ENCODE measurements around the gene KCNG2.

KCNG2 gene

DNA sequence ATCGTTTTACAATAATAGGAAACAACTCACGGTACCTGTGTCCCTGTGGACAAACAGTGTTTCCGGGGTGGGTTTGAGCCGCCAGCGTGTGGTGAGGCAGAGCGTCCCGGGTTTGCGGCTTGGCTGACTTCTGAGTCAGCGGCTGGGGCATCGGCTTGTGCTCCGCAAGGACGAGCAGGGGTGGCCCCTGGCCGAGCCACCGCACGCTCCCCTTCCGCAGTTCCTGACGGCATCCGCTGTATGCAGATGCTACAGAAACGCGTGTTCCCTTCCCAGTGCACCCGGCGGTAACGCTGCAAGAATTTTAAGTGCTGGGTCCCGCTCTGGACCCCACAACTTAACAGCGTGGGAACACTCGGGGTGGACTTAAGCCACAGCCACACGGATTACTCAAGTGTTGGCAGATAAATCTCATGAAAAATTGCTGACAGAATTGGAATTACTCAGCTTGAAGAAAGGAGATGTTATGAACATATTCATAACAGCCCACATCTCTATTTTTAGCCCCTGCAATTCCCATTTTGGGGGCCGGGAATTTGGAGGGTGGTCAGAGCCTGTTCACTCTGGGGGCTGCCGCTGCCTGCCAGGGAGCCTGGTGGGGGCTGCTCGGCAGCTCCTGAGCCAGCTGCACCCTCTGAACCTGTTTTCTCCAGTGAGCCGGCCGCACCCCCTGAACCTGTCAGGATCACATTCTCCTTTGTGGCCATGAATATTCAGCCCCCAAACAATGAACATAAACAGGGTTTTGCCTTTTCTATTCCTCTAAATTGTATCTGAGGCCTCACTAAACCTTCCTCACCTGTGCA lies 12.6 kb upstream of the KCNG2 start:
- no peak for DNase-seq (ENCODE audit: low read depth, low spot score)

- no peak for DNase-seq (ENCODE audit: low read depth, low spot score)
Observed at GRCh38 chr18:79785831-79786230, 11.9 kb upstream of the KCNG2 start.

- no peak for DNase-seq (ENCODE audit: low read depth, low spot score)
Observed at GRCh38 chr18:79786304-79786703, 11.4 kb upstream of the KCNG2 start.

DNA sequence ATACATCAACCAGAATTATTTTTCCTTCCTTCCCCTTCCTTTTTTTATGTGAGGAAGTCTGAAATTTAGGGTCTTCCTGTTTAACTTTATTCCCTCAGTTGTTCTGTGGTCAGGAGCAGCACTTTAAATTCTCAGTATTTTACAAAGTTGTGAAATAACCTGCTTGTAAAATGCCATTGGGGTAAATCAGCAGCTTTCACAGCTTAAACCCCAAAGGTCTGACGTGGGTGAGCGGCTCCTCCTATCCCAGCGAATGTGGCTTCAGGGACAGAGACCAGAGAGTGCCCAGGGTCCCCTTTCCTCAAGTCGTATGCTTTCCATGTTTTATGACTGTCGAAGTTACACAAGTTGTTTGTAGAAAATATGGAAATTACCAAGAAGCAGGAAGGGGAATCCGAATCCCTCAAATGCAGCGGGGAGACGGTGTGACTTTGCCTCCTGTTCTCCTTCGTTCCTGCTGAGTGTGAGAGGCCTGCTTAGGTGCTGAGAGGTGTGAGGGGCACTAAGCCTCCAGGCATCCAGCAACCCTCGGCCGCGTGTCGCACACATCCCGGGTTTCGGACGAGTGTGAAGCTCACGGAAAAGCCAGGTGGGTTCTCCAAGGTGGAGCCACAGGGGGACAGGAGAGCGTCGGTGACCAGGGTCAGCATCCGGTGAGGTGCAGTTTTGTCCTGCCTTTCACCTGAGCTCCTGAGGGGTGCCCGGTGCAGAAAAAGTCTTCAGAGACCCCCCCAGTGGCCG lies 10.8 kb upstream of the KCNG2 start:
- no peak for DNase-seq (ENCODE audit: low read depth, low spot score)

DNA sequence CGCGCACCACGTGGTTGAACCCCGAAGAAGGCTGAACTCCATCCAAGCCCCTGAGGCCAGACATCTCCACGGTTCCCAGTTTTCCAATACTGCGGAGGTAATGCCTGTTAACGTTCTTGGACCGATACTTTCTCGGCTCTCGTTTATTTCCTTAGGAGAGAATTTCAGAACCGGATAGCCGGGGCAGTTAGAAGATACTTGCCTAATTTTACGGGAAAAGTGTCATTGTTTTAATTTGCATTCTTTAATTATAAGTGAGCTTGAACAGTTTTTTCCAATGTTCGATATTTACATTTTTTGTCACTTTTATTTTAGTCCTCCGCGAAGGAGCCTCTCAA lies 10.2 kb upstream of the KCNG2 start:
- no peak for DNase-seq (ENCODE audit: low read depth, low spot score)

GRCh38 chr18:79787865-79788733 lies 9.6 kb upstream of the KCNG2 start:
- no peak for DNase-seq (ENCODE audit: low read depth, low spot score)

GRCh38 chr18:79788734-79789085 lies 9.0 kb upstream of the KCNG2 start:
- DNase-seq (ENCODE audit: low read depth, low spot score), result no peak

GRCh38 chr18:79789091-79789891 lies 8.4 kb upstream of the KCNG2 start:
- no peak for DNase-seq (ENCODE audit: low read depth, low spot score)

- no peak for DNase-seq (ENCODE audit: low read depth, low spot score)
Observed at GRCh38 chr18:79789901-79790890, 7.5 kb upstream of the KCNG2 start.

DNA sequence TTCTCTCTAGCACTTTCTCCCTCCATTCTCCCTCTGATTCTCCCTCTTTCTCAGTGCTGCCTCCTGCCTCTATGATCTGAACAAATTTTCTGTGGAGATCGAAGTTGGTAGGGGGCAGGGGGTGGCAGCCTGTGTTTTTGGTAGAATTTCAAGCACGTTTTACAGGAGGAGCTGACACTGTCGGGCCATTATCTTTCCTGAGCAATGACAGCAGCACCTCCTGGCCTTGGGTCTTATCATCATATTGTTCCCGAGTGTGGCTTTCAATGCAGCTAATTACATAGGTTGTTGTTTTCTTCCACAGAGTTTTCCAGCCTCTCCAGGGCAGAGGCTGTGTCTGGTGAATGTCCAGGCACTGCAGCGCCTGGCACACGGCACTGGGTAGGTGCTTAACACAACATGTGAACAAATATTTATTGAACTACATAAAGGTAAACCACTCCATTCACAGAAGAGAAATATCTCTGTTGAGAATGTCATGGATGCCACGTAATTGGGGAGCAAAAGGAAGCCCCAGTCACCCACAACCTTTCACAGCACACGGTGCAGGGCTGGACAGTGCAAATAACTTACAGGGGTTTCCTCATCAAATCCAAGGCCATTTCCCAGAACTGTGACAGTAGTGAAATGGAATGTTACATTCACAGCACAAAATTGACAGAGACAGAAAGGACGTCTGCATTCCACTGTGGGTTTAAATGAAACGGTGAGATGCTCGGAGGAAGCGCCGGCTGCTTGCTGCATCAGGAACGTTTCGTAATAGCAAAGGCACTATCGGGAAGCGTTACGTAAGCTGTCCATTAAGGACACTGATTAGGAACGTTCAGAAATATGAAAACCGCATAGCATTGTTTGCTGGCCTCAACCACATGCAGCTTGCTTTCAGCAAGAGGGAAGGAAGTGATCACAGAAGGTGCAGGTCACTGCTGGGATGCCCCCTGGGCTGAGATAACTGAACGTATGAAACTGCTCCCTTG lies 6.5 kb upstream of the KCNG2 start:
- DNase-seq (ENCODE audit: low read depth, low spot score), result no peak

- no peak for DNase-seq (ENCODE audit: low read depth, low spot score)
Observed at GRCh38 chr18:79792096-79792987, 5.4 kb upstream of the KCNG2 start.

- no peak for DNase-seq (ENCODE audit: low read depth, low spot score)
Observed at GRCh38 chr18:79792988-79793355, 4.8 kb upstream of the KCNG2 start.

DNA sequence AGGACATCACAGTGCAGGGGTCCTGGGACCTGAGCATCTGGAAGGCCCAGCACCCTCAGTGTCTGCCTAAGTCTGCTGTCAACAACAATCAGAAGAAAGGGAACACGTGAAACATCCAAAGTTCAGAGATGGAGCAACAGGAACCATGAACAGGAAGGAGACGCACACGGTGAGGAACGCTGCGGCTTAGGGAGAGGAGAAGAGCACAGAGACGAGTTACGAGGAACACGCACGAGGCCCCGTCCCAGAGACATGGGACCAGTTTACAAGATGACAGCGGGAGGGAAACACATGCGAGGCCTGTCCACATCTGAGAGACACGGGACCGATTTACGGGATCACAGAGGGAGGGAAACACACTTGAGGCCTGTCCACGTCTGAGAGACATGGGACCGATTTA lies 2.9 kb upstream of the KCNG2 start:
- no peak for DNase-seq (ENCODE audit: low read depth, low spot score)

DNA sequence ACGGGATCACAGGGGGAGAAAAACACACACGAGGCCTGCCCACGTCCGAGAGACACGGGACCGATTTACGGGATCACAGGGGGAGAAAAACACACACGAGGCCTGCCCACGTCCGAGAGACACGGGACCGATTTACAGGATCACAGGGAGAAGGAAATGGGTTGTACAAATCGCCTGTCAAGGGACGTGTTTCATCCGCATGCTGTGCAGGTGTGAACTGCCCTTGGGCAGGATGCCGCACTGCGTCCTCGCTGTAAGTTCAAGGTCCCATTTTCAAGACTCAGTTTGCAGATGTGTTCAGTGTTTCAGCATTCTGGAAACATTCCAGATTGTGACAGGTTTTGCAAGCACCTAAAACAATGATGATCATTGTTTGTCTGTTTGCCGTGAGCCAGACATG lies 2.3 kb upstream of the KCNG2 start:
- DNase-seq (ENCODE audit: low read depth, low spot score), result no peak

DNA sequence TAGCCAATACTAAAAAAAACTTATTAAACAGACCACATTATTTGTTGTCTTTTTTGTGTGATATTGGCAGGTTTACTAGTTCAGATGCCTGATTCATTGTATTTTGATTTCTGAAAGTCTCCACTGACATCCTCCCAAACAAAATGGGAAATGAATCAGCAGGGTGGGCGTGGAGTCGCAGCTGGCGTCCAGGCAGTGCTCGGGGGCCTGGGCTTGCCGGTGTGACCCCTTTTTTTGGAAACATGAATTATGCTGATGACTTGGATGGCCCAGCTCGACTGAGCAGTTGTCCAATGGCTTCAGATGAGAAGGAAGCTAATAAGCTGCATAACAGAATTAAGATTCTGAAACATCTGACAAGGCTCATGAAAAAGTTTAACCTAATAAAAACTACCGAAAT lies 1.7 kb upstream of the KCNG2 start:
- no peak for DNase-seq (ENCODE audit: low read depth, low spot score)

- DNase-seq (ENCODE audit: low read depth, low spot score), result no peak
Observed at GRCh38 chr18:79796531-79797405, 970 bp upstream of the KCNG2 start.

- no peak for DNase-seq (ENCODE audit: low read depth, low spot score)
Observed at GRCh38 chr18:79798346-79798998, 734 bp downstream of the KCNG2 start.
